CD1c-positive myeloid dendritic cell (primary cell): ENCODE data around the gene FAXDC2.
"Not testable (repeated sequence)": the region's sequence is repeated elsewhere in the genome, so short reads cannot be mapped to it uniquely, and the experiment has no call there.

Source experiments
- DNase-seq: peaks from one replicate; pipeline ENCODE4 v3.0.0-alpha.2; 2016; ENCODE audit errors: extremely low spot score

FAXDC2 gene

GRCh38 chr5:154830596-154830995 lies 19.8 kb downstream of the FAXDC2 start:
- no peak for DNase-seq

GRCh38 chr5:154830219-154830595 lies 20.2 kb downstream of the FAXDC2 start:
- DNase-seq = no peak

- DNase-seq = no peak
Observed at GRCh38 chr5:154829589-154830218, 20.7 kb downstream of the FAXDC2 start.

GRCh38 chr5:154829181-154829588 lies 21.2 kb downstream of the FAXDC2 start:
- no peak for DNase-seq

- DNase-seq = no peak
Observed at GRCh38 chr5:154824070-154824469, 26.3 kb downstream of the FAXDC2 start.

- no peak for DNase-seq
Observed at GRCh38 chr5:154823605-154824004, 26.8 kb downstream of the FAXDC2 start.

GRCh38 chr5:154822896-154823295 lies 27.5 kb downstream of the FAXDC2 start:
- DNase-seq = not testable (repeated sequence)

- DNase-seq = no peak
Observed at GRCh38 chr5:154820383-154820782, 30.0 kb downstream of the FAXDC2 start.

GRCh38 chr5:154819546-154819945 lies 30.9 kb downstream of the FAXDC2 start:
- no peak for DNase-seq

- no peak for DNase-seq
Observed at GRCh38 chr5:154818471-154819116, 31.8 kb downstream of the FAXDC2 start.

- DNase-seq = no peak
Observed at GRCh38 chr5:154817815-154818214, 32.6 kb downstream of the FAXDC2 start.

- DNase-seq = no peak
Observed at GRCh38 chr5:154816891-154817492, 33.4 kb downstream of the FAXDC2 start.

GRCh38 chr5:154815684-154816247 lies 34.6 kb downstream of the FAXDC2 start:
- no peak for DNase-seq

- no peak for DNase-seq
Observed at GRCh38 chr5:154815025-154815424, 35.4 kb downstream of the FAXDC2 start.

- no peak for DNase-seq
Observed at GRCh38 chr5:154813736-154814135, 36.7 kb downstream of the FAXDC2 start.

- no peak for DNase-seq
Observed at GRCh38 chr5:154813158-154813557, 37.2 kb downstream of the FAXDC2 start.

GRCh38 chr5:154811653-154812465 lies 38.5 kb downstream of the FAXDC2 start:
- peak; percentile 71 for DNase-seq

GRCh38 chr5:154811239-154811638 lies 39.2 kb downstream of the FAXDC2 start:
- DNase-seq = no peak

- DNase-seq = no peak
Observed at GRCh38 chr5:154806176-154806575, 44.2 kb downstream of the FAXDC2 start.

GRCh38 chr5:154802050-154802449 lies 48.4 kb downstream of the FAXDC2 start:
- no peak for DNase-seq

GRCh38 chr5:154801083-154801482 lies 49.3 kb downstream of the FAXDC2 start:
- no peak for DNase-seq

- no peak for DNase-seq
Observed at GRCh38 chr5:154800582-154800981, 49.8 kb downstream of the FAXDC2 start.
